Measurements from ENCODE around the gene L2HGDH. TPM values are rescaled to one million over a fixed set of nuclear protein-coding genes. Genes with fewer than 3 reads are reported as not detected.

Gene L2HGDH
- total and polyA plus RNA-seq, 9 of the 15 experiments (the other 6 are each of a cell fraction or from before 2014, with no cell fraction given): 1.7 to 16.1 (median 10.5) TPM

GRCh38 chr14:50215416-50215815 is 96.6 kb downstream of the L2HGDH start:
- no peak overlapping the region for H3K27ac ChIP-seq (ENCODE audit: extremely low read depth, low read depth, low read length)
- H3K9me1 ChIP-seq (ENCODE audit: control insufficient read depth, insufficient read depth, low read length): no peaks in the 10 kb centered on the region
- no peak for DNase-seq (ENCODE audit: extremely low read depth in 1 of 4, low spot score in 3 of 4)
- TF ChIP-seq TEAD2 (tag; IDR thresholded peaks at IDR 0.05): no peak
- TF ChIP-seq ZFPM2 (CRISPR knock-in tag; IDR thresholded peaks at IDR 0.05): no peak
- TF ChIP-seq SP1 (CRISPR knock-in tag; IDR thresholded peaks at IDR 0.05): no peak
- no peak for TF ChIP-seq FOXK1 (CRISPR knock-in tag; IDR thresholded peaks at IDR 0.05; ENCODE audit: borderline replicate concordance)
- no peak for TF ChIP-seq XRCC5 (IDR thresholded peaks at IDR 0.05; ENCODE audit: low read depth, low read length)
- TF ChIP-seq MAZ (CRISPR knock-in tag; conservative IDR thresholded peaks at IDR 0.05 in 1 of 2, IDR thresholded peaks at IDR 0.05 in 1 of 2): no peak
- no peak for TF ChIP-seq SNAPC5 (CRISPR knock-in tag; IDR thresholded peaks at IDR 0.05)
- TF ChIP-seq NCOA6 (IDR thresholded peaks at IDR 0.05): no peak
- no peak for TF ChIP-seq RUNX1 (IDR thresholded peaks at IDR 0.05; ENCODE audit: low read depth)
- TF ChIP-seq MLX (CRISPR knock-in tag; conservative IDR thresholded peaks at IDR 0.05): no peak
- no peak for TF ChIP-seq ZNF668 (CRISPR knock-in tag; IDR thresholded peaks at IDR 0.05)
- no peak for TF ChIP-seq PHB (CRISPR knock-in tag; IDR thresholded peaks at IDR 0.05)
- TF ChIP-seq PPARD (CRISPR knock-in tag; IDR thresholded peaks at IDR 0.05): no peak
- TF ChIP-seq CEBPG (CRISPR knock-in tag; IDR thresholded peaks at IDR 0.05): no peak
- no peak for TF ChIP-seq CEBPG (tag; conservative IDR thresholded peaks at IDR 0.05 in 1 of 2, IDR thresholded peaks at IDR 0.05 in 1 of 2)
- no peak for TF ChIP-seq KLF16 (IDR thresholded peaks at IDR 0.05)
- ATAC-seq: no peak
- H3K79me2 ChIP-seq (ENCODE audit: control insufficient read depth, insufficient read depth, low read length): peaks cover 18% of the 10 kb centered on the region
- no peaks in the 10 kb centered on the region for H4K20me1 ChIP-seq (replicated peaks; ENCODE audit: control insufficient read depth, insufficient read depth, low read length)
- H2AFZ ChIP-seq (ENCODE audit: low read depth, low read length): no peak overlapping the region
- no peak overlapping the region for H3K4me2 ChIP-seq (ENCODE audit: insufficient read depth, low read length)
- ChIA-PET POLR2A (no interaction called here), CTCF (ENCODE audit: low intra/inter-chr PET ratio) (no interaction called here)
- intact Hi-C loops (cut with micrococcal nuclease): no loop called here
- no peaks in the 10 kb centered on the region for H3K9me3 ChIP-seq (replicated peaks; ENCODE audit: control insufficient read depth, insufficient read depth, low read depth, low read length)
- H3K27me3 ChIP-seq (ENCODE audit: control insufficient read depth in 2 of 2, insufficient read depth in 2 of 2, low read length in 2 of 2): no peaks in the 10 kb centered on the region
- H3K4me3 ChIP-seq: no peak overlapping the region
- no peak overlapping the region for H3K9ac ChIP-seq (ENCODE audit: insufficient read depth in 1 of 2, low read depth in 2 of 2, low read length in 2 of 2)
- 69% methylated on average over 2 of the region's 2 CpGs for WGBS (ENCODE audit: insufficient coverage, low coverage, missing lambda C conversion rate)
- in situ Hi-C loops (cut with MboI): no loop called here
- no peaks in the 10 kb centered on the region for H3K36me3 ChIP-seq (ENCODE audit: control insufficient read depth, insufficient read depth, low read length)
- H3K4me1 ChIP-seq (replicated peaks in 1 of 2; ENCODE audit: control insufficient read depth in 2 of 2, insufficient read depth in 2 of 2, low read length in 2 of 2): no peaks in the 10 kb centered on the region; a peak in 2 of 5 replicates
- BruUV-seq (replicated peaks): no TSS peak
- FAIRE-seq: no peak
